ENCODE results near the gene YES1. TPM values are rescaled to one million over a fixed set of nuclear protein-coding genes. Genes with fewer than 3 reads are reported as not detected.

The YES1 gene
- polyA plus RNA-seq, 1 experiment, result 11.3 TPM

DNA sequence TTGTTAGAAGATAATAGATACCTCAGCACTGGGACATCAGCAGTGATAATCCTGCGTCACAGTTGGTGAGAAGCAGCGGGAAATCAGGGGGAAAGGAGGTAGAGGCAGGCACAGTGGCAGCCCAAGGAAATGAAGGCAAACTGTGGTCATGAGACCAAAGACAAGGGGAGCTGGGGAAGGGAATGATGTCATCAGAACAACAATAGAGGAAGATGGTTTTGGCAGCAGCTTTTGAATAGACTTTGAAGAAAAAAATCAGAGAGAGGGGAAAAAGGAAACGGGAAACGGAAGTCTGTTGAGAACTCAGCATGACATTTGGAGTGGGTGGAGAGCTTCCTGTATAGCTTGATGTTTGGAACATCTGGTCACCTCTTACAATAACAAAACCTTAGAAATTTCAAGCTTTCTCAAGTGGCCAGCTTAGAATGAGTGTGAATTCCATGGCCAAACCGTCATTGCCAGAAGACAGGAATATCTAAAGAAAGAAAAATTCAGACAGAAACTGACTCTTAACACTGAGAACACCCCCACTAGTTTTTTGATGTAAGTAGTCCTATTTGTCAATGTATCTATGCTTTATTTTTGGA is 18.4 kb upstream of the YES1 start:
- no peak for DNase-seq (ENCODE audit: low read depth)
- Histone ChIP-seq H3K27me3 (ENCODE audit: control insufficient read depth, insufficient read depth, low read length) (no peaks in the 10 kb centered on the region), H3K36me3 (ENCODE audit: control insufficient read depth, insufficient read depth, low read length) (no peaks in the 10 kb centered on the region), H3K4me3 (ENCODE audit: low read depth, low read length) (no peak overlapping the region)
- ChIA-PET CTCF (interaction anchor here (0.6 to 6.1 kb wide), 31 partner anchors 10 to 549 kb away, joined by 3 to 134 read pairs (median 5); partner anchors contain the start of gene ENOSF1), POLR2A (no interaction called here)
- TF ChIP-seq, protein P1, sequence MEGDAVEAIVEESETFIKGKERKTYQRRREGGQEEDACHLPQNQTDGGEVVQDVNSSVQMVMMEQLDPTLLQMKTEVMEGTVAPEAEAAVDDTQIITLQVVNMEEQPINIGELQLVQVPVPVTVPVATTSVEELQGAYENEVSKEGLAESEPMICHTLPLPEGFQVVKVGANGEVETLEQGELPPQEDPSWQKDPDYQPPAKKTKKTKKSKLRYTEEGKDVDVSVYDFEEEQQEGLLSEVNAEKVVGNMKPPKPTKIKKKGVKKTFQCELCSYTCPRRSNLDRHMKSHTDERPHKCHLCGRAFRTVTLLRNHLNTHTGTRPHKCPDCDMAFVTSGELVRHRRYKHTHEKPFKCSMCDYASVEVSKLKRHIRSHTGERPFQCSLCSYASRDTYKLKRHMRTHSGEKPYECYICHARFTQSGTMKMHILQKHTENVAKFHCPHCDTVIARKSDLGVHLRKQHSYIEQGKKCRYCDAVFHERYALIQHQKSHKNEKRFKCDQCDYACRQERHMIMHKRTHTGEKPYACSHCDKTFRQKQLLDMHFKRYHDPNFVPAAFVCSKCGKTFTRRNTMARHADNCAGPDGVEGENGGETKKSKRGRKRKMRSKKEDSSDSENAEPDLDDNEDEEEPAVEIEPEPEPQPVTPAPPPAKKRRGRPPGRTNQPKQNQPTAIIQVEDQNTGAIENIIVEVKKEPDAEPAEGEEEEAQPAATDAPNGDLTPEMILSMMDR (IDR thresholded peaks at IDR 0.05; ENCODE audit: insufficient read depth, low read depth, low read length), result no peak

- H3K36me3 ChIP-seq (ENCODE audit: control insufficient read depth, insufficient read depth, low read length), result no peaks in the 10 kb centered on the region
- H3K27me3 ChIP-seq (ENCODE audit: control insufficient read depth, insufficient read depth, low read length), result no peaks in the 10 kb centered on the region
- no peak overlapping the region for H3K4me3 ChIP-seq (ENCODE audit: low read depth, low read length)
- DNase-seq (ENCODE audit: low read depth), result no peak
- ChIA-PET CTCF (interaction anchor here (1.3 to 6.1 kb wide), 10 partner anchors 9 to 209 kb away, joined by 3 to 134 read pairs (median 21); partner anchors contain the start of gene ENOSF1), POLR2A (no interaction called here)
- TF ChIP-seq, protein P1 (IDR thresholded peaks at IDR 0.05; ENCODE audit: insufficient read depth, low read depth, low read length), result no peak
These were observed 17.4 kb upstream of the YES1 start for GRCh38 chr18:829432-829831.

- TF ChIP-seq, protein P1 (IDR thresholded peaks at IDR 0.05; ENCODE audit: insufficient read depth, low read depth, low read length), result no peak
- no peak for DNase-seq (ENCODE audit: low read depth)
These were observed 15.1 kb upstream of the YES1 start for GRCh38 chr18:827093-827677.

GRCh38 chr18:825891-826585 is 14.0 kb upstream of the YES1 start:
- no peak overlapping the region for H3K4me3 ChIP-seq (ENCODE audit: low read depth, low read length)
- ChIA-PET POLR2A (no interaction called here), CTCF (interaction anchor here (0.8 to 4.3 kb wide), 3 partner anchors 13 to 201 kb away, joined by 3 to 20 read pairs (median 5); no protein-coding TSS in a partner anchor)

More at GRCh38 chr18:827093-827677, 15.1 kb upstream of the YES1 start:
- POLR2A ChIA-PET, result no interaction called here
- CTCF ChIA-PET, result interaction anchor here (1.3 to 4.3 kb wide), 2 partner anchors 12 to 203 kb away, joined by 5 to 20 read pairs; no protein-coding TSS in a partner anchor
- no peaks in the 10 kb centered on the region for H3K36me3 ChIP-seq (ENCODE audit: control insufficient read depth, insufficient read depth, low read length)
- H3K4me3 ChIP-seq (ENCODE audit: low read depth, low read length), result no peak overlapping the region
- no peaks in the 10 kb centered on the region for H3K27me3 ChIP-seq (ENCODE audit: control insufficient read depth, insufficient read depth, low read length)

More at GRCh38 chr18:825891-826585, 14.0 kb upstream of the YES1 start:
- Histone ChIP-seq H3K27me3 (ENCODE audit: control insufficient read depth, insufficient read depth, low read length) (no peaks in the 10 kb centered on the region), H3K36me3 (ENCODE audit: control insufficient read depth, insufficient read depth, low read length) (no peaks in the 10 kb centered on the region)
- no peak for DNase-seq (ENCODE audit: low read depth)
- TF ChIP-seq, protein P1 (IDR thresholded peaks at IDR 0.05; ENCODE audit: insufficient read depth, low read depth, low read length), result no peak

Data from BJ (cell line).